ENCODE measurements around the gene SLC25A34.
A peak's percentile ranks its signal among the peaks of the same experiment; 100 is the strongest.
"Not testable (repeated sequence)": the region's sequence is repeated elsewhere in the genome, so short reads cannot be mapped to it uniquely, and the experiment has no call there.

The SLC25A34 gene
- 1.4 to 4.6 (median 1.5) reads per million in 4 donors for total RNA-seq

GRCh38 chr1:15736038-15736891 is at the start of gene SLC25A34:
Gene SLC25A34, plus strand, starts transcription at chr1:15736258. Its CDS starts 228 bp downstream, at chr1:15736486.
- no peak for DNase-seq

DNA sequence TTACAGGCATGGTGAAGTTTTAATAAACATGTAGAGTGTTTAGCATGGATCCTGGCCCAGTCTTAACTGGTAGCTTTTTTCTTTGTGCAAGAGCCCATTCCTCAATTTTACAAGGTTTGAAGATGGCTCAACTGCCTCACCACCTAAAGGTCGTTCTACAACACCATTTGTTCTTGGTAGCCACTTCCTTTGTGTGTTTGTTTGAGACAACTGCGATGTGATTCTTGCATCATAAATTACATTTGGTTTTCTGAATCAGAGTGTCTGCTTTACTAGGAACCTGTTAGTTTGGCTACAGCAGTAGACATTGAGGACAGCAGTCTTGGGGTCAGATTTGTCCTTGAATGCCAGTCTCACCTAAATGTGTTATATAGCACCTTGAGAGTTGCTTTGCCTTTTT is 48.6 kb upstream of the SLC25A34 start:
- peak in 1 of 5 donors; percentile 40 for DNase-seq

GRCh38 chr1:15690317-15690716 is 45.7 kb upstream of the SLC25A34 start:
- DNase-seq, result no peak

DNA sequence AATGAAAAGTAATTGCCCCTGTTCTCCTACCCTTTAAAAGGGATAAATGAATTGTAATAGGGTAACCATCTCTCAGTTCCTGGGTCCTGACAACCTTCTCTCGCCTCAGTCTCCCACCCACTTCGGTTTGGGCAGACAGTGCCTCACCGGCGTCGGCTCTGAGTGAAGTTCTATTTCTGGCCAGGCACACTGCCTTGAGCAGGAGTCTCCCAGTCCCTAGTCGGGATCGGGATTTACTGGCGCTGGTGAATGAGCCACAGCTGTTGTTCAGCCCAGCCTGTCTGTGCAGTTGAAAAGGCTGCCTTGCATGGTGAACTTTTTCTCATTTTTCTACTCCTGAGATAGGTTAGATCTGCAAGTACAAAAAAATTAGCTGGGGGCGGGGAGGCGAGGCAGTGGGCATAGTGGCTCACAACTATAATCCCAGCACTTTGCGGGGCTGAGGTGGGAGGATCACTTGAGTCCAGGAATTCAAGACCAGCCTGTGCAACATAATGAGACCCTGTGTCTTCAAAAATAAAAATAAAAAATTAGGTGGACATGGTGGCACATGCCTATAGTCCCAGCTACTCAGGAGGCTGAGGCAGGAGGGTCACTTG is 44.5 kb upstream of the SLC25A34 start:
- DNase-seq, result no peak

DNA sequence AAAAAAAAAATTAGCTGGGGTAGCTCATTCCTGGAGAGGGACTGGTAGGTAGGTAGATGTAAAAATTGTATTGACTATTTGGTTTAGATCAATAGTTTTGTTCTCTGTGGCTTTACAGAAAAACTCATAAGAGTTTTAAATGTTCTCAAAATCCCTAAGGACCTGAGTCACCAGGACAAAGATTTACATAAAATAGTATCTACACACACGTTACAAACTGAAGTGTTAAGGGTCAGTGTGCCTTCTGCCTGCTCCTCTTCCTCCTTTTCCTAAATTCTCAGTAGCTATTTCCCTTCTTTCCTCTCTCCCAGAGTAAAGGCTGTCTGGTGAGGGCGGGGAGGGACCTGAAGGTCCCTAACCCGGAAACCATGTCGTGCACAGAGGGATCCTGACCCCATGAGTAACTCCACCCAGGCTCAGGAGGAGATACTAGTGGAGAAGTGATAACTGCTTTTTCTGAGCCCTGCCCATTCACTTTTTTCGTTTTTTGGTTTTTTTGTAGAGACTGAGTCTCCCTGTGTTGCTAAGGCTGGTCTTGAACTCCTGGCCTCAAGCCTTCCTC is 43.9 kb upstream of the SLC25A34 start:
- no peak for DNase-seq

- no peak for DNase-seq
Measured at GRCh38 chr1:15693371-15693770, 42.7 kb upstream of the SLC25A34 start.

DNA sequence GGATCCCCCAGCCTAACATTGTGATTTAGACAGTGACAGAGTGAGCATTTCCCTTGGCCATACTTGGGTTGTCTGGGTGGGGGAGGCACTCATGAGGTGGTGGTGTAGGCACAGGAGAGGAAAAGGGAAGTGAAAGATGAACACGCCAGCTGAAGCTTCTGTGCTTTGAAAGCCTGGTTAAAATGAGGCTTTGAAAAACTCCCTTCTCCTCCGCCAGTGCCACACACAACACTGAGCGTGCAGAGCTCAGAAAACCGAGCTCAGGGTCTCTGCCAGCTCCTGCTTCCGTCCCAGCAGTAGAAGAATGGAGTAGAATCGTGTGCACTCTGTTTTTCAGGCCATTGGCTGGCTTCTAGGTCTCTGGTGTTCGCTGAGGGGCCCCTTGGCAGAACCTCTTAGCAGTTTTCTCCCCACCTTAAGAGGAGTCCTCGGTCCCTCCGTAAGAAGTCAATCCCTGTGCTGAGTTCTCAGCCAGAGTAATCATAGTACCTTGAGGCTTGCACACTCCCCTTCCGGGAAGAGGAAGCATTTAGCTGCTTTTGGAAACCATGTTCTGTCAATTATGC is 39.0 kb upstream of the SLC25A34 start:
- peak in 1 of 5 donors; percentile 66 for DNase-seq

DNA sequence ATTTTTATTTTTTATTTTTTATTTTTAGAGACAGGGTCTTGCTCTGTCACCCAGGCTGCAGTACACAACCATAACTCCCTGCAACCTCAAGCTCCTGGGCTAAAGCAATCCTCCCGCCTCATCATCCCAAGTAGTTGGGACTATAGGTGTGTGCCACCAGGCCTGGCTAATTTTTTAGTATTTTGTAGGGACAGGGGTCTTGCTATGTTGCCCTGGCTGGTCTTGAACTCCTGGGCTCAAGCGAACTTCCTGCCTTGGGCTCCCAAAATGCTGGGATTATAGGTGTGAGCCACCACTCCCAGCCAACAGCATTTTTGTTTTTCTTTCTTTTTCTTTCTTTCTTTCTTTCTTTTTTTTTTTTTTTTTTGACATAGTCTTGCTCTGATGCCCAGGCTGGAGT is 37.9 kb upstream of the SLC25A34 start:
- no peak for DNase-seq

GRCh38 chr1:15699321-15699720 is 36.7 kb upstream of the SLC25A34 start:
- DNase-seq, result not testable (repeated sequence)

DNA sequence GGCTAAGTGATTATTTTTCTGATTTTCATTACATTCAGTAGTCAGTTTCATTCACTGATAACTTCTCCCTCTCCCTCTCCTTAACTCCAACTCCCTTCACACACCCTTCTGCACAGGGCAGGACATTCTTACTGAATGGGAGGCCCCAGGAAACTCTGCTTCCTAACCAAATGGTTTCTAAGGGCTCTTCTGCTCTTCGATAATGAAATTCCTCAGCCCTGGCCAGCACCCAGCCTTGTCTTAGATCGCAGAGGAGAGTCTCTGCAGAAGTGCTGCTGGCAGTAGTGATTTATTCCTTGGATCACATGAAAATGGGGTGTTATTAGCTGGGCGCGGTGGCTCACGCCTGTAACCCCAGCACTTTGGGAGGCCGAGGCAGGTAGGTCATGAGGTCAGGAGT is 35.5 kb upstream of the SLC25A34 start:
- no peak for DNase-seq

DNA sequence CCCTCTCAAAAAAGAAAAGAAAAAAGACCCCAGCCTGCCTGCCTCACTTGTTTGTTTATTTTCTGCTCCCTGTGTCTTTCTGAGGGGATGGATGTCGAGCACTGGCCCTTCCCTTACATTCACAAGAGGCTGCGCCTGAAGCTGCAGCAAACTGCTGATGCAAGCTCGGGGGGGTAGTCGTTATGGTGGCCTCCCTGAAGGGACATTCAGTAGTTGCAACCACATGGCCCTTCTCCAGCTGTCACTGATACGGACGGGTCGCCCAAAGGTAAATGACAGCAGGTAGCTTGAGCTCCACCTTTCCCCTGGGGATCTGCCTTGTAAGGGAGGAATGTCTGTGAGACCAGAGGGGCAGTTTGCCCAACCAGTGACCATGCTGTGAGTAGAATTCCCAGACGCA is 34.3 kb upstream of the SLC25A34 start:
- DNase-seq, result no peak

DNA sequence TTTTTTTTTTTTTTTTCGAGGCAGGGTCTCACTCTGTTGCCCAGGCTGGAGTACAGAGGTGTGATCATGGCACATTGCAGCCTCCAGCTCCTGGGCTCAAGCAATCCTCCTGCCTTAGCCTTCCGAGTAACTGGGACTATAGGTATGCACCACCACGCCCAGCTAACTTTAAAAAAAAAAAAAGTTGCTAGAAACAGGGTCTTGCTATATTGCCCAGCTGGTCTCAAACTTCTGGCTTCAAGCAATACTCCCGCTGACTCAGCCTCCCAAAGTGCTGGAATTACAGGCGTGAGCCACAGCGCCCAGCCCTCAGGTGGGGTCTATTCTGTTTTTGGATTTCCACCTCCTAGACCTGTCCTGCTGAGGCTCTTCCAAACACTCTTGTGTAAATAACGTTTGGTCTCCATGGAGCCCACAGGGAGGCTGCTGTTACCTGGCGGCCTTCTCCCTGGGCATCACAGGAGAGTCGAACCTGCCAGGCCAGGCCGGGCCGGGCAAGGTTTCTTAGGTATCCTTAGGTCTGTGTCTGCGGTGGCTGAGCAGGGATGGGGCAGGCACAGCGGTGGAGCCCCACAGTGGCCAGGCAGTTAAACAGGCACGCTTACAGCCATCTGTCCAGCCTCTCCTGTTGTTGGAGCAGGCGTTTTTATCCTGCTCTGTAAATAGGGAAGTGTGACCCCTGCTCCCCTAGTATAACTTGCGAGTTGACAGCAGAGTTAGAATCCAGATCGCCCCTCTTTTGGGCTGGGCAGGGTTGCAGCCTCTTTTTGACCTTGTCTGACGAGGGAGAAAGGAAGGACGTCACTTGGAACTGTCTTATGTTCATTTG is 33.1 kb upstream of the SLC25A34 start:
- no peak for DNase-seq

DNA sequence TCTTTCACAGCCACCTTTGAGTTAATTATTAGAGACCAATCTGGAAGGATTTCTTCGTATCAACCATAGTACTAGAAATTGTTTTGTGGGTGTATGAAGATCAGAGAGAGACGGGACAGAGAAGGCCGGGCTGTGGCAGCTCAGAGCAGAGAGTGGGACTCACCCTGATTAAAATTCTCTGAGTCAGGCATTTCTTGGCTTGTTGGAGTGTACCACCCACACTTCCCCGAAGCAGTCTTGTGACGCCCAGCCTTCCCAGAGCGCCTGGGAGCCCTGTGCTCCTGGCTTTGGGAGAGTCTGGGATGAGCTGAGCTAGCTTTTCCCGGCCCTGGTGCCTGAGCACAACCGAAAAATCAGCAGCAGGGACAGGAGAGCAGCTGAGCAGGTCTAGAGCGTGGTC is 32.5 kb upstream of the SLC25A34 start:
- DNase-seq, result no peak

DNA sequence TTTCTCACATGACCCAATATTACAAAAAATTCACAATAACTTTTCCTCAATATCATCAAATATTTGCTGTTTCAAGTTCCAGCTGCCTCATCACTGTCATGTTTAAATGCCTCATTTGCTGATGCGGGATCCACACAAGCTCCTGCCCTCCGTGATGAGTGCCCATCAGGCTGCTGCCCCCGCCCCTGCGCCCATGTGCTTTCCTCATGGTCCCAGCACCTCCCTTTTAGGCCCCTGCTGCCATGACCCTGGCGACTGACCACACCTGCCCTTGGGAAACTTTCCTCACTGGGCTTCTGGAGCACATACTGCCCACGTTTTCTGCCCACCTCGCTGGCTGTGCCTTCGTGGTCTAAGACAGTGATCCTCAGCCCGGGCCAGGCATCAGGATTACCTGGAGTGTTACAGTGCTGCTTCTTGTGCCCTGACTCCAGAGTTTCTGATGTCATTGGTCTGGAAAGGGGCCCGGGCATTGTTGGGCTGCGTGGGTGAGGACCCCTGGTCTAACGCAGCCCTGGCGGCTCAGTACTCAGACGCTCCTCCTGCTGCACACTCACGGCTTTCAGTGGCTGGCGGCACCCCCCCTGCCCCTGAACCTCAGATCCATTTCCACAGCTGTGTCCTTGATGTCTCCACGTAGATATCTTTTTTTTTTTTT is 31.4 kb upstream of the SLC25A34 start:
- no peak for DNase-seq

DNA sequence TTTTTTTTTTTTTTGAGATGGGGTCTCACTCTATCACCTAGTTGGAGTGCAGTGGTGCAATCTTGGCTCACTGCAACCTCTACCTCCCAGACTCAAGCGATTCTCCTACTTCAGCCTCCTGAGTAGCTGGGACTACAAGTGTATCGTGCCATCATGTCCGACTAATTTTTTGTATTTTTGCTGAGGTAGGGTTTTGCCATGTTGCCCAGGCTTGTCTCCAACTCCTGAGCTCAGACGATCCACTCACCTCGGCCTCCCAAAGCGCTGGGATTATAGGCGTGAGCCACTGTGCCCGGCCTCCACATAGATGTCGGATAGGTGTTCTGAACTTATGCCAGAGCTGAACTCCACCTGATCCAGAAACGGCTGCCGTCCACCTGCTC is 30.9 kb upstream of the SLC25A34 start:
- no peak for DNase-seq

- DNase-seq, result no peak
Measured at GRCh38 chr1:15706751-15707150, 29.3 kb upstream of the SLC25A34 start.

DNA sequence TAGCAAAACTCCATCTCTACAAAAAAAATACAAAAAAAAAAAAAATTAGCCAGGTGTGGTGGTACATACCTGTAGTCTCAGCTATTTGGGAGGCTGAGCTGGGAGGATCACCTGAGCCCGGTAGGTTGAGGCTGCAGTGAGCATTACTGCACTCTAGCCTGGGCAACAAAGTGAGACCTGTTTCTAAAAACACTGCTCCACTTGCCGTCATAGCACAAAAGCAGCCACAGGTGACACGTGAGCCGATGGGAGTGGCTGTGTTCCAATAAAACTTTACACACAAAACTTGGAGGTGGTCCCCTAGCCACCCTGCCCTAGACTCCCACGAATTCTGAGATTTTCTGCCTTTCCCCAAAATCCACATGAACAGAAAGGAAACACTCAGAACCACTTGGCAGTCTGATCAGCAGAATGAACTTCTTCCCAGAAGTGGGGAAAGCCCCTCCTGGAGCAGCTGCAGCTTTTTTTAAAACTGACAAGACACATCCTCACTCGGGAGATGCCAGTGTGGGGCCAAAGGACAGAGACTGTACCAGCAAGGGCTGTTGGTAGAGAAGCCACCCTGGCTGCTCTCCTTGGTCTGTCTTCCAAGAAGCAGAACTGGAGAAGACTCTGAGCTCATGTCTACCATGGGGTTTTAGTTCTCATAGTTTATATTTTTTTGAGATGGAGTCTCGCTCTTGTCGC is 28.7 kb upstream of the SLC25A34 start:
- no peak for DNase-seq

GRCh38 chr1:15708486-15709137 is 27.4 kb upstream of the SLC25A34 start:
- DNase-seq, result no peak

- no peak for DNase-seq
Measured at GRCh38 chr1:15709226-15709625, 26.8 kb upstream of the SLC25A34 start.

DNA sequence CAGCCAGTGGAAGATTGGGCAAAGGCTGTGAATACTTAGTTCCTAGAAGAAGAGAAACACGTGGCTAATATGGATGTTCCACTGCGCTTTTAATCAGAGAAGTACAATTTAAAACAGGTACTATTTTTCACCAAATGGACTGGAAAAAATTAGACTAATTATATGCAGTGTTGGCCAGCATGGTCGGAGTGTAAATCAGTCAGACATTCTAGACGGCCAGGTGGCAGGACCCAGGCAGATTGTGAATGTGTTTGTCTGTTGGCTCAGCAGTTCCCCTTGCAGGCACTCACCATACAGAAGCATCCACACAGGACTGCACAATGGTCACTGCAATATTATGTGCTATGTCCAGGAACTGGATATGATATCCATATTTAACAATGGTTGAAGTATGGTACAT is 23.9 kb upstream of the SLC25A34 start:
- no peak for DNase-seq

Data from T-helper 1 cell (primary cell).